Glutamatergic neuron (in vitro differentiated cells): Measurements from ENCODE around the gene MBP. TPM values are rescaled to one million over a fixed set of nuclear protein-coding genes. Genes with fewer than 3 reads are reported as not detected.

Experiments used
- DNase-seq: peaks from one replicate; pipeline ENCODE4 v3.0.0; 2022
- H3K27ac Mint-ChIP-seq: one replicate; pipeline ENCODE4 v1.8.0; 2020; ENCODE audit warnings: mild to moderate bottlenecking, mixed read lengths, inconsistent platforms; ENCODE audit not compliant: unreplicated experiment
- H3K27me3 Mint-ChIP-seq: one replicate; pipeline ENCODE4 v1.8.0; 2020; ENCODE audit warnings: mild to moderate bottlenecking, moderate library complexity, mixed read lengths, inconsistent platforms; ENCODE audit not compliant: unreplicated experiment
- H3K36me3 Mint-ChIP-seq: one replicate; pipeline ENCODE4 v1.8.0; 2020; ENCODE audit warnings: mild to moderate bottlenecking, mixed read lengths, inconsistent platforms; ENCODE audit not compliant: unreplicated experiment
- H3K4me1 Mint-ChIP-seq: one replicate; pipeline ENCODE4 v1.8.0; 2020; ENCODE audit warnings: mild to moderate bottlenecking, low read depth, mixed read lengths, inconsistent platforms; ENCODE audit not compliant: unreplicated experiment
- H3K4me3 Mint-ChIP-seq: one replicate; pipeline ENCODE4 v1.8.0; 2020; ENCODE audit warnings: mild to moderate bottlenecking, mixed read lengths, inconsistent platforms; ENCODE audit not compliant: unreplicated experiment
- H3K9me3 Mint-ChIP-seq: one replicate; pipeline ENCODE4 v1.8.0; 2020; ENCODE audit warnings: mild to moderate bottlenecking, moderate library complexity, mixed read lengths, inconsistent platforms; ENCODE audit not compliant: unreplicated experiment
- total RNA-seq: library from RNA; stranded (reverse); fragmentation: NEBNext Ultra II Directional; extraction: Animal tissue kit (Norgen Biotek cat#: 25700); gene quantifications from one replicate; pipeline ENCODE4 v1.2.1, GENCODE V29; 2021; ENCODE audit not compliant: unreplicated experiment
- TF ChIP-seq, protein P1 (sequence below): fragments of 200-600 bp; sonication (generic); IDR thresholded peaks from one replicate; pipeline ENCODE4 v1.5.0; 2021; ENCODE audit not compliant: partially characterized antibody, unreplicated experiment

Gene MBP
- total RNA-seq, 1 donor from 2014 or later = 82.6 TPM

- TF ChIP-seq, protein P1, sequence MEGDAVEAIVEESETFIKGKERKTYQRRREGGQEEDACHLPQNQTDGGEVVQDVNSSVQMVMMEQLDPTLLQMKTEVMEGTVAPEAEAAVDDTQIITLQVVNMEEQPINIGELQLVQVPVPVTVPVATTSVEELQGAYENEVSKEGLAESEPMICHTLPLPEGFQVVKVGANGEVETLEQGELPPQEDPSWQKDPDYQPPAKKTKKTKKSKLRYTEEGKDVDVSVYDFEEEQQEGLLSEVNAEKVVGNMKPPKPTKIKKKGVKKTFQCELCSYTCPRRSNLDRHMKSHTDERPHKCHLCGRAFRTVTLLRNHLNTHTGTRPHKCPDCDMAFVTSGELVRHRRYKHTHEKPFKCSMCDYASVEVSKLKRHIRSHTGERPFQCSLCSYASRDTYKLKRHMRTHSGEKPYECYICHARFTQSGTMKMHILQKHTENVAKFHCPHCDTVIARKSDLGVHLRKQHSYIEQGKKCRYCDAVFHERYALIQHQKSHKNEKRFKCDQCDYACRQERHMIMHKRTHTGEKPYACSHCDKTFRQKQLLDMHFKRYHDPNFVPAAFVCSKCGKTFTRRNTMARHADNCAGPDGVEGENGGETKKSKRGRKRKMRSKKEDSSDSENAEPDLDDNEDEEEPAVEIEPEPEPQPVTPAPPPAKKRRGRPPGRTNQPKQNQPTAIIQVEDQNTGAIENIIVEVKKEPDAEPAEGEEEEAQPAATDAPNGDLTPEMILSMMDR = no peak
- no peaks in the 10 kb centered on the region for H3K36me3 Mint-ChIP-seq
- peak overlapping the region; percentile 87 for H3K27ac Mint-ChIP-seq
- H3K4me3 Mint-ChIP-seq = peak overlapping the region; percentile 49
- peaks cover 20% of the 10 kb centered on the region for H3K27me3 Mint-ChIP-seq
- H3K9me3 Mint-ChIP-seq = peaks cover 30% of the 10 kb centered on the region
- peak; percentile 75 for DNase-seq
- peaks cover 60% of the 10 kb centered on the region for H3K4me1 Mint-ChIP-seq
These were observed 77.8 kb downstream of the MBP start for GRCh38 chr18:77054606-77055428.

- Mint-ChIP-seq H3K36me3 (no peaks in the 10 kb centered on the region), H3K9me3 (peaks cover 28% of the 10 kb centered on the region), H3K4me1 (peaks cover 57% of the 10 kb centered on the region), H3K27me3 (peaks cover 19% of the 10 kb centered on the region), H3K4me3 (peak overlapping the region; percentile 20), H3K27ac (peak overlapping the region; percentile 87)
- DNase-seq = no peak
- TF ChIP-seq, protein P1 = no peak
These were observed 78.3 kb downstream of the MBP start for GRCh38 chr18:77054288-77054605.

DNA sequence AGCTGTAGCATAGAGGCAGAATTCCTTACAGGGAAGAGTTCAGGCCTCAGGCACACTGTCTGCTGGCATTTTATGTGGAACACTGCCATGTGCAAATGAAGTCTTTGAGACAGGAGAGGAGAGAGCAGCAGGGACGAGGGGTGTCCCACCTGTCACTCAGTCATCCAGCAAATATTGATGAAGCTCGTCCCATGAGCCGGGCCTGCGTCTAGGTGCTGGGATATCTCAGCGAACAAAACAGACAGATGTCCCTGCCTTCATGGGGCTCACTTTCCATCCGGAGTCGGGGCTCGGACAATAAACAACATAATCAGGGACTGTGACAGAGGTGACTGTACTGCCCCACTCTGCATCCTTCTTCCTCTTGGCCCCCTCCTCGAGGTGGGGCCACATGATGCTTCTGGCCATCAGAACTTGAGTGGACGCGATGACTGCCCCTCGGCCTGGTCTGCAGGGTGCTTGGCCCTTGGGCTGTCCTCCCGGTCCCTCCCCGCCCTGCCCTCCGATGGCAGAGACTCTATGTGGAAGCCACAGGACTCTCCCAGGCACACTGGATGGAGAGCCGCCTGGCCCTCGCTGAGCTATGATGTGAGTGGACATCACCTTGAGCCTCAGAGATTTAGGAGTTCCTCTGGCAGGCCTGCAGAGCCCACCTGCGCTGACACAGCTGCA, 78.8 kb downstream of the MBP start:
- DNase-seq = no peak
- no peaks in the 10 kb centered on the region for H3K36me3 Mint-ChIP-seq
- peak overlapping the region; percentile 94 for H3K27ac Mint-ChIP-seq
- H3K4me1 Mint-ChIP-seq = peaks cover 53% of the 10 kb centered on the region
- TF ChIP-seq, protein P1 = no peak
- peak overlapping the region; percentile 42 for H3K4me3 Mint-ChIP-seq
- peaks cover 19% of the 10 kb centered on the region for H3K27me3 Mint-ChIP-seq
- peaks cover 28% of the 10 kb centered on the region for H3K9me3 Mint-ChIP-seq

- Mint-ChIP-seq H3K27me3 (peaks cover 19% of the 10 kb centered on the region), H3K9me3 (peaks cover 28% of the 10 kb centered on the region), H3K4me3 (no peak overlapping the region), H3K27ac (peak overlapping the region; percentile 94), H3K4me1 (peaks cover 54% of the 10 kb centered on the region), H3K36me3 (no peaks in the 10 kb centered on the region)
- DNase-seq = peak; percentile 69
- TF ChIP-seq, protein P1 = no peak
These were observed 79.6 kb downstream of the MBP start for GRCh38 chr18:77052983-77053309.

DNA sequence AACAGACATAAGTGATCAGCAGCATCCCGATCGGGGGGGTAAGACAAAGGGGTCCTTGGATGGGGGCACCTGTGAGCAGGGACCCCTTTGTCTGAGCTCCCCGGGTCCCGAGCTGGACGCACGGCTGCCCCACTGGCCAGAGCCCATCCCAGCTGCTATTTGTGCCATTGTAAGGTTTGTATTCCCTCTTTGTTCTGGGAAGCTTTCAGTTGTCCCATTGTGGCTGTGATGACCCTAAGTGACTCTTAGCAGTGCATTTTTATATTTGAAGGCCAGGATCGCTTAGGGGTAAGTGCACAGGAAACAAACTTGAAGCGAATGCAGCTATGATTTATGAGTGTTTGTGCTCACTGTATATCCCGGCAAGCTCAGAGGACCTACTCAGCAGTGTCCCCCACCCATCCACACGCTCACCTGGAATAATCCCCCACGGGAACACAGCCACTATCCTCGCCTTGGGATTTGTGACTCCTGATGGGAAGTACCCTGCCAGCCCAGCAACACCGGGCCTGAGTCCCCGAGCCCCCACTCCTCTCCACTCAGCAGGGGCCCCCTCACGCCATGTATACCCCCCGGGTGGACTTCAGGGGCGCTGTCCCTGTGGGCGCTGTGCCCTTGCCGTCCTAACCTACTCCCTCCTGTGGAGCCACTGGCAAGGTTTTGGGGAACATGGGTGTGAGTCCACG, 80.1 kb downstream of the MBP start:
- peak overlapping the region; percentile 83 for H3K27ac Mint-ChIP-seq
- H3K4me3 Mint-ChIP-seq = no peak overlapping the region
- DNase-seq = no peak
- H3K36me3 Mint-ChIP-seq = no peaks in the 10 kb centered on the region
- H3K4me1 Mint-ChIP-seq = peaks cover 55% of the 10 kb centered on the region
- H3K27me3 Mint-ChIP-seq = peaks cover 19% of the 10 kb centered on the region
- H3K9me3 Mint-ChIP-seq = peaks cover 27% of the 10 kb centered on the region
- TF ChIP-seq, protein P1 = no peak
